ENCODE results near the gene BAIAP2L1. TPM values are rescaled to one million over a fixed set of nuclear protein-coding genes. Genes with fewer than 3 reads are reported as not detected.

Gene BAIAP2L1
- total and polyA plus RNA-seq, 9 of the 15 experiments (the other 6 are each of a cell fraction or from before 2014, with no cell fraction given) = 4.2 to 29.8 (median 15.5) TPM

DNA sequence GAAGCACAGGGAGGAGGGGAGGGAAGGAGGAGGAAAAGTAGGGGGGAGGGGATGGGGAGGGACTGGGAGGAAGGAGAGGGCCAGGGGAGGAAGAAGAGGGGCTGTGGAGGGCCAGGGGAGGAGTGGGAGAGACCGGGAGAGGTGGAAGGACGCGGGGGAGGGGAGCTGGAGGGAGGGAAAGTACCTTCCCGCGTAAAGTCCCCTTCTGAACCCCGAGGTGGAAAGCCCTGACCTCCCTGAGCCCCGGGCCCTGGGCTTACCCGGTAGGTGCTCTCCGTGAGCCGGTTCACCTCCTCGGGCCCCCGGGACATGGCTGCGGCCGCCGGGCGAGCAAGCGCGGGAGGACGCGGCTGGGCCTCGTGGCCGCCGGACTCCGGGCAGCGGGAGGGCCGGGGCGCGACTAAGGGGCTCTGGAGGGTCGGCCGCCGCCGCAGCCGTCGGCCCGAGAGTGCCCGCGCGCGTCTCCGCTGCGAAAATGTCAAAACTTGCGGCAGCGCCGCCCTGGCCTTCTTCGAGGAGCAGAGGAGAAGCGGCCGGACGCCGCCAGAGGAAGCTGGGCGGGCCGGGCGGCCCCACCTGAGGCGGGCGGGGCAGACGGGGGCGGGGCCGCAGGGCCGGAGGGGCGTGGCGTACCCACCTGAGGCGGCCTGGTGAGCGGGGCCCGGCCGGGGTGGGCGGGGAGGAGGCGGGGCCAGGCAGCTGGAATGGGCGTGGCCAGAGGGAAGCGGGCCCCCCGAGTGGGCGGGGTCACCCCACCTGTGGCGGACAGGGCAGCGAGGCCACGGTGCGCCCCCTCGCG, at the start of gene BAIAP2L1 (continued):
- TF ChIP-seq DIDO1 (tag; IDR thresholded peaks at IDR 0.05; ENCODE audit: low read depth) = no peak
- TF ChIP-seq GATAD2A (IDR thresholded peaks at IDR 0.05) = no peak
- TF ChIP-seq ZBTB33 (CRISPR knock-in tag; IDR thresholded peaks at IDR 0.05) = peak; percentile 79
- TF ChIP-seq HNRNPUL1 (IDR thresholded peaks at IDR 0.05; ENCODE audit: low read length) = no peak
- no peak for TF ChIP-seq CBX3 (IDR thresholded peaks at IDR 0.05; ENCODE audit: borderline replicate concordance in 1 of 2, low read length in 2 of 2)
- no peak for TF ChIP-seq ZBTB40 (IDR thresholded peaks at IDR 0.05)
- TF ChIP-seq ZBTB40 (CRISPR knock-in tag; IDR thresholded peaks at IDR 0.05) = no peak
- no peak for TF ChIP-seq SETDB1 (IDR thresholded peaks at IDR 0.05; ENCODE audit: low read length)
- no peak for TF ChIP-seq FOXM1 (IDR thresholded peaks at IDR 0.05; ENCODE audit: low read depth)
- TF ChIP-seq FOXM1 (CRISPR knock-in tag; IDR thresholded peaks at IDR 0.05; ENCODE audit: low read depth) = no peak
- TF ChIP-seq ZBTB1 (CRISPR knock-in tag; IDR thresholded peaks at IDR 0.05; ENCODE audit: borderline replicate concordance, low read depth) = peak; percentile 72; the same call in 1 of the 2 replicates
- peak; percentile 58; the same call in 1 of the 2 replicates for TF ChIP-seq LCOR (CRISPR knock-in tag; IDR thresholded peaks at IDR 0.05)
- no peak for TF ChIP-seq RBM17 (IDR thresholded peaks at IDR 0.05; ENCODE audit: borderline replicate concordance, low read depth, low read length)
- peak; percentile 60 for TF ChIP-seq ZNF512 (tag; IDR thresholded peaks at IDR 0.05)
- TF ChIP-seq ARNT (IDR thresholded peaks at IDR 0.05) = no peak
- no peak for TF ChIP-seq TCF7 (IDR thresholded peaks at IDR 0.05; ENCODE audit: borderline replicate concordance)
